HG02943 (cell line): ENCODE results near the gene RASD1.
"Not testable (repeated sequence)": the region's sequence is repeated elsewhere in the genome, so short reads cannot be mapped to it uniquely, and the experiment has no call there.

Experiments used
- ATAC-seq: cut with Tn5 transposase; IDR thresholded peaks from one replicate; pipeline ENCODE4 v1.9.1; 2021; ENCODE audit warnings: mild to moderate bottlenecking, low read depth, moderate library complexity; ENCODE audit not compliant: unreplicated experiment

Gene RASD1

DNA sequence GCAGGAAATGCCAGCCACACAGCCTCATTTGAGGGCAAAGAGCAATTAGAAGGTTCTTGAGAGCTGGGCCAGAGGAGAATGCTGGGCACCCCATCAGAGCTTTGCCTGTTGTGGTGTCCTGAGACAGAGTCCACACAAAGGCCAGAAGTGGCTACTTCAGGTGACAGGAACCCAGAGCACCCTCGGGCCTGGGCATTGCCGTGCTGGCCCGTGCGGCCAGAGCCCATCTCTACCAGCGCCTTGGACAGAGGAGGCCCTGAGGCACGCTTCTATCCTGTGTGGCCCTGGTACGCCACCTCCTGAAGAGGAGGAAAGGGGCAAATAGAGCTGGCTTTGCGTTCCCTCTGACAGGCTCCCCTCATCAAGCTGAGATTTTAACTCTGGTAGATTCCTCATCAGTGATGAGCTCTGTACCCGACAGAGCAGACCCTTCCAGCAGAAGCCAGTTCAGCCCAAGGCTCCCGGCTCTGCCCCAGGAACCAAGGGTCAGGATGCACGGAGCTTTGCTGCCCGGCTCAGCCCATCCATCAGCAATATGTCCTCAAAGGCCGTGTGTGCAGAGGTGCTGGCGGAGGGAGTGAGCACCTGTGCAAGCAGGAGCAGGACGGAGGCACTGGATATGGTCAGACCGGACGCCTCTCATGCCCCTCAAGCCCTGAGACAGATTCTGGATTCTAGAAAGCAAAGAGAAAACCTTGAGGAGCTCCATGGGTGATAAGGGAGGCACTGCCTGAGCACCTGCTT is 3.4 kb upstream of the RASD1 start:
- no peak for ATAC-seq

DNA sequence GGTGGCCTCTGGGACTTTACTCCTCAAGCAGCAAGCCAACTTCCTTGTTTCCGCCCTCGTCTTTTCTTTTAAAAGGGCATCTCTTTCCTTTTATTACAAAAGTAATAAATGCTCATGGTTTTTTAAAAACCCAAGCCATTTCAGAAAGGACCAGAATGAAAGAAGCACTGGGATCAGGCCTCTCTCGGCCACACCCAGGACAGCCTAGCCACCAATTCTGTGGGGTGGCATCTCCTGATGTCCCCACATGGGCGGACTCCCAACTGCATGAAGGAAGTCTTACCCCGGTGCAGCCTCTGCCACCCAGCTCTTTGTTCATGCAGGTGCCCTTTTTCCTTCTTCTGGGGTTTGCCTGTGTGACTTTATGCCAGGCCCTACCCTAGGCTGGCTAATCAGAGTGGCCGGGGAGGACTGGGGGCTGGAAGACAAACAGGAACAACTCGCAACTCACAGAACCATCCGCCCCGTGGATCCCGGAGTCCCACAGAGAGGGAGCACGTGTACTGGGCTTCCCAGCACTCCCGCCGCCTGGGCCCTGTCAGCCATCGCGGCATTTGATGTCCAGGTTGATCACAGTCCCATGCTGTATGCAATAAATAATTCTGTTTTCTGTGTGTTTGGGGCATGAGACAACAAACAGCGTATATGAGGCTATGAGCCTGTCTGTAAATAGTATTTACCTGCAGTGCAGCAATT is 2.6 kb upstream of the RASD1 start:
- ATAC-seq = no peak

DNA sequence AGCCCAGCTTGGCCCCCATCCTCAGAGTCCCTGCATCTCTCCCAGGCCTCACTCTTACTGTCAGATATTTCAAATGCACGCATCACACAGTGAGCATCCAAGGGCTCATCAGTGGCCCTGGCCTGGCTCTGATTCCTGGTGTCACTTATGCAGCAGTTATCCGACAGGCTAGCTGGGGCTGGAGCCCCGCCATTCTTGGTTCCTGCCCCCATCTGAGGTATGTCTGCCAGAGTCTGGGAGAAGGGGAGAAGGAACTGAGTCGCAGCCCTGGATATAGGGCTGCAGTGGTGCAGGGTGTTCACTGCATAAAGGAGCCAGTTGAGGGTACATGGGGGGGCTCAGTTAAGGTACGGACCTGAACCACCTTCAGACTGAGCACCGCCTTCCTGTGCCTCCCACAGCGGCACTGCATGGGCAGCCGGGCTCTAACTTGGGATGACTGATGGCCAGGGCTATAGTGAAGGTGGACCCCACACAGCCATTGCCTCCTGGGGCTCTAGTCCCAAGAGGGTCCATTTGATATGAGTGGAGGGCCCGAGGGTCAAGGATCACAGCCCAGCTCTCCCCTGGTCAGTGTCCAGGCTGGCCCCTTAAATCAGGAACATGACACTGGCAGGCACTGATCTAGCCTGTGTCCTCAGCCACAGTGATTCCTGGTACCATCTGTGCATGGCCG is 1.8 kb upstream of the RASD1 start:
- ATAC-seq = no peak

- no peak for ATAC-seq
Observed at GRCh38 chr17:17497065-17497844, 1.1 kb upstream of the RASD1 start.

DNA sequence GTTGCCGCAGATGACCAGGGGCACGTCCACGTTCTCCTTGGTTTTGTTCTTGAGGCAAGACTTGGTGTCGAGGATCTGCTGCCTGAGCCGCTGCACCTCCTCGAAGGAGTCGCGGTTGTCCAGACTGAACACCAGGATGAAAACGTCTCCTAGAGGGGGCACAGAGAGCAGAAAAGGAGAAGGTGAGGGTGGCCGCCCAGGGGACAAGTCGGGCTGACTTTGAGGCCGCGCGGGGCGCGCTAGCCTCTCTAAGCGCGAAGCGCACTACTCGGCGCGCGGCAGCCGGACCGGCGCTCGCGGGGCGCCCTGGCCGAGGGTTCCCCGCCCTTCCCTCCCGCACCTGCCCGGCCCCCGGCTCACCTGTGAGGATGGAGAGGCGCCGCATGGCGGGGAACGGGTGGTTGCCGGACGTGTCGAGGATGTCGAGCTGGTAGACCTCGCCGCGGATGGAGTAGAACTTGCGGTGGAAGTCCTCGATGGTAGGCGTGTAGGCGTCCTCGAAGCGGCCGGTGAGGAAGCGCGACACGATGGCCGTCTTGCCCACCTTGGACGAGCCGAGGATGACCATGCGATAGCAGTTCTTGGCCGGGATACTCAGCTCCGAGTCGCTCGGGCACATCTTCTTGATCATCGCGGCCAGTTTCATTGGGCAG is 533 bp downstream of the RASD1 start:
- ATAC-seq = no peak

- ATAC-seq = no peak
Observed at GRCh38 chr17:17494870-17495535, 1.2 kb downstream of the RASD1 start.

DNA sequence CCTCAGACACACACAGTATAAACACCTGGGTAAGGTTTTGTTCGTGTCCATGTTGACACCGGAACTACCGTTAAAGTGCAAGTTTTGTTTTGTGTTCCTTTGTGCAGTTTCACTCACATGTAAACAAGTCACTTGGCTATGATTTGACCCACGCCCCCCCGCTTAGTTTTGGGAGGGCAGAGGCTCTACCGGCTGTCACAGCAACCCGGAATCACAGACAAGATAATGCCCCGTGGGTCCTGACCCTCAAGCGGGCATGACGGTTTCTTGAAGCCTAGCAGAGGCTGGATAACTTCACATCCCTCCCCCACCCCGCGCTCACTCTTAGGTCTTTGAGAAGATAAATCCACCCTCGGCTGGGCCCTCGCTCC is 1.7 kb downstream of the RASD1 start:
- no peak for ATAC-seq

DNA sequence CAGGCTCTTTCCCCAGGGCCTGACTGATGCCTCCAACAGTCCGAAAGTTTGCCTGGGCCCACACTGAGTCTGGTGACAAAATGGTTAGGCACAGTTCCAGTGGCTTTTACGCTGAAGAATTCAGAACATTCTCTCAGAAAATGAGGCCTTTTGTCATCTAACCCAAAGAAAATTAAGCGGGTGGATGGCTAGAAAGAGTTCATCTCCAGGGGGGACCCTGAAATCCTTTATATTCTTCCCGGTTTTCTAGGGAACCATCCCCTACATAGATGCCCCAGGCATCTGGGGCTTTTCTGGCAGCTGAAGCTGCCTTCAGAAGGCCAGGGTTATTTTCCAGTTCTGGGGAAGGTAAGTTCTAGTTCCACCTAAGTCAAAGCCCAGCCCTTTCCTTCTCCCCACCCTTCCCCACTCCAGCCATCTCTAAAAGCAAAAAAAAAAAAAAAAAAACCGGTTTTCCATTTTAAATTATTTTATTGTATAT is 2.2 kb downstream of the RASD1 start:
- no peak for ATAC-seq

GRCh38 chr17:17493249-17493985 is 2.8 kb downstream of the RASD1 start:
- ATAC-seq = no peak

- no peak for ATAC-seq
Observed at GRCh38 chr17:17492571-17492970, 3.6 kb downstream of the RASD1 start.

- no peak for ATAC-seq
Observed at GRCh38 chr17:17492085-17492484, 4.1 kb downstream of the RASD1 start.

GRCh38 chr17:17491546-17491988 is 4.6 kb downstream of the RASD1 start:
- ATAC-seq = no peak

DNA sequence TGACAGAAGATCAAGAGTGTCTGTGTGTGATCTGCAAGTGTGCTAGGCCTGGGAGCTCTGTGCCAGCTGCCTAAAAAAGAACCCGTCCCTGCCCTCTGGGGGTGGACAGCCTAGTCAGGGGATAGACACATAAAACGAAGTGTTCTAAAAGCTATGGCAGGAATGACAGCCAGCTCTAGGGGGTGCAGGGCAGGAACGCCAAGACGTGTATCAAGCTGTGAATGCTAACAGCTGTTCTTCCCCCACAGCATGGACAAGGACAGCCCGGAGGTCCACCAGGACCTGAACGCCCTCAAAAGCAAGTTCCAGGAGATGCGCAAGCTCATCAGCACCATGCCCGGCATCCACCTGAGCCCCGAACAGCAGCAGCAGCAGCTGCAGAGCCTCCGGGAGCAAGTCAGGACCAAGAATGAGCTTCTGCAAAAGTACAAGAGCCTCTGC is 5.1 kb downstream of the RASD1 start:
- ATAC-seq = no peak

- ATAC-seq = no peak
Observed at GRCh38 chr17:17487998-17488397, 8.2 kb downstream of the RASD1 start.

GRCh38 chr17:17486416-17486815 is 9.8 kb downstream of the RASD1 start:
- not testable (repeated sequence) for ATAC-seq

GRCh38 chr17:17485420-17485819 is 10.8 kb downstream of the RASD1 start:
- no peak for ATAC-seq

DNA sequence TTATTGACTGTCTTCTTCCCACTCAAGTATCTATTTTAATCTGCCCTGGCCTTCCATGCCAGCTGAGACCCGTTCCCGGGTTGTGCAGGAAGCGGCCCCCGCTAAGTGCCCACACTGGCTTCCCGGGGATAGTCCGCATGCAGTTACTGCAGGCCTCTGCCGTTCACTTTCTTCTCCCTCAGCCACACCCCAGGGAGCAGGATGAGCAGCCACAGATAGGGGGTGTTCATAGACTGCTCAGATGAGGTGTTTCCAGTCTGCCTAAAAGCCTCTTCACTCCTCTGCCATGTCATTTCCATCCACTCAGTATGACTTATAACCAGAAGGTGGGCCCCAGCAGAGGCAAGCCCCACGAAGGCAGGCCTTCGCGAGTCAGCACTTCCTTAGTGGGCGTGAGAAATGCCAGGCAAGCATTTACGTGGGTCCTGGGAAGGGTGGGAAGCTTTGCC is 11.7 kb downstream of the RASD1 start:
- no peak for ATAC-seq

- no peak for ATAC-seq
Observed at GRCh38 chr17:17481860-17482259, 14.3 kb downstream of the RASD1 start.
